ENCODE data around the gene VPS37D. TPM values are rescaled to one million over a fixed set of nuclear protein-coding genes. Genes with fewer than 3 reads are reported as not detected.
A peak's percentile ranks its signal among the peaks of the same experiment; 100 is the strongest.

Gene VPS37D
- total and polyA plus RNA-seq, 2 donors (not counting 1 experiment from before 2014, with no cell fraction given) = 0.10 to 0.71 TPM

DNA sequence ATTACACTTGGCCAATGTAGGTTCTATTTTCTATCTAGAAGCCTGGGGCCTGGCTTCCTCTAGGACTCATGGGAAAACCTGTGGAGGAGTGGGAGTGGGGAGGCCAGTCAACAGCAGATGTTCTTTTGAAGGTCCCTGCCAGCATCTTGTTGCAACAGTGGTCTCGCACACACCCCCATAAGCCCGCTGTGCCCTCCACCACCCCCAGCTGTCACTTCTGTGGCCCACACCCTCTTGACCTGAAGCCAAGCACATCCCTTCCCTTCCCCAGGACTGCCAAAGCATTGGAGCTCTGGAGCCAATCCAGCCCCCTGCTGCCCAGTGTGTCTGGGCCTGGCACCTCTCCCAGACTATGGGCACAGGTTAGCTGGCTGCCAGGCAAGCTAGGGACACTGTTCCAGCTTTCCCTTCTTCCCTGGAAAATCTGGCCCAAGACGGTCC, 53.8 kb downstream of the VPS37D start:
- CTCF ChIA-PET = interaction anchor here (1.1 to 6.4 kb wide), 2 partner anchors 14 to 115 kb away, joined by 3 to 93 read pairs; no protein-coding TSS in a partner anchor

More for the DNA sequence above, 53.8 kb downstream of the VPS37D start:
- Histone ChIP-seq H3K4me2 (replicated peaks; ENCODE audit: low read depth, low read length, poor library complexity, severe bottlenecking) (no peak overlapping the region), H3K79me2 (ENCODE audit: control insufficient read depth, insufficient read depth, low read length) (no peaks in the 10 kb centered on the region), H3K36me3 (replicated peaks in 1 of 2; ENCODE audit: control extremely low read depth in 1 of 2, control insufficient read depth in 1 of 2, extremely low read depth in 1 of 2, insufficient read depth in 2 of 2, low read length in 1 of 2) (no peaks in the 10 kb centered on the region), H4K20me1 (ENCODE audit: control insufficient read depth, insufficient read depth, low read length, poor library complexity, severe bottlenecking) (peaks cover 12% of the 10 kb centered on the region), H3K9ac (ENCODE audit: low read length) (no peak overlapping the region), H3K9me3 (ENCODE audit: control extremely low read depth in 1 of 3, control insufficient read depth in 2 of 3, insufficient read depth in 1 of 3, low read length in 2 of 3) (peaks cover 0 to 11% (median 0%) of the 10 kb centered on the region in 3 donors), H3K27ac (ENCODE audit: low read length in 2 of 2) (no peak overlapping the region), H2AFZ (ENCODE audit: insufficient read depth, low read depth, low read length, poor library complexity, severe bottlenecking) (no peak overlapping the region), H3K27me3 (replicated peaks in 1 of 4; ENCODE audit: control extremely low read depth in 1 of 4, control insufficient read depth in 3 of 4, insufficient read depth in 4 of 4, low read length in 3 of 4) (peaks cover 0 to 49% (median 22%) of the 10 kb centered on the region in 4 experiments), H3K4me3 (ENCODE audit: control extremely low read depth in 1 of 5, extremely low read depth in 1 of 5, insufficient read depth in 1 of 5, low read depth in 2 of 5, low read length in 4 of 5) (no peak overlapping the region), H3K4me1 (ENCODE audit: control insufficient read depth in 2 of 2, insufficient read depth in 2 of 2, low read length in 2 of 2) (peaks cover 25 to 29% of the 10 kb centered on the region in 2 donors)
- Mint-ChIP-seq H3K4me1 (peaks cover 20% of the 10 kb centered on the region), H3K27ac (peak overlapping the region; percentile 37), H3K4me3 (peak overlapping the region; percentile 67), H3K9me3 (ENCODE audit: insufficient read depth) (no peaks in the 10 kb centered on the region), H3K27me3 (peaks cover 19% of the 10 kb centered on the region)
- DNase-seq (no peak), ATAC-seq (ENCODE audit: low read depth) (no peak)
- POLR2A ChIA-PET = no interaction called here
- TF ChIP-seq, protein P1, sequence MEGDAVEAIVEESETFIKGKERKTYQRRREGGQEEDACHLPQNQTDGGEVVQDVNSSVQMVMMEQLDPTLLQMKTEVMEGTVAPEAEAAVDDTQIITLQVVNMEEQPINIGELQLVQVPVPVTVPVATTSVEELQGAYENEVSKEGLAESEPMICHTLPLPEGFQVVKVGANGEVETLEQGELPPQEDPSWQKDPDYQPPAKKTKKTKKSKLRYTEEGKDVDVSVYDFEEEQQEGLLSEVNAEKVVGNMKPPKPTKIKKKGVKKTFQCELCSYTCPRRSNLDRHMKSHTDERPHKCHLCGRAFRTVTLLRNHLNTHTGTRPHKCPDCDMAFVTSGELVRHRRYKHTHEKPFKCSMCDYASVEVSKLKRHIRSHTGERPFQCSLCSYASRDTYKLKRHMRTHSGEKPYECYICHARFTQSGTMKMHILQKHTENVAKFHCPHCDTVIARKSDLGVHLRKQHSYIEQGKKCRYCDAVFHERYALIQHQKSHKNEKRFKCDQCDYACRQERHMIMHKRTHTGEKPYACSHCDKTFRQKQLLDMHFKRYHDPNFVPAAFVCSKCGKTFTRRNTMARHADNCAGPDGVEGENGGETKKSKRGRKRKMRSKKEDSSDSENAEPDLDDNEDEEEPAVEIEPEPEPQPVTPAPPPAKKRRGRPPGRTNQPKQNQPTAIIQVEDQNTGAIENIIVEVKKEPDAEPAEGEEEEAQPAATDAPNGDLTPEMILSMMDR (IDR thresholded peaks at IDR 0.05) = no peak
- TF ChIP-seq EZH2 (IDR thresholded peaks at IDR 0.05; ENCODE audit: borderline replicate concordance, insufficient read depth, low read depth, low read length, poor library complexity, severe bottlenecking) = no peak
- intact Hi-C loops (cut with micrococcal nuclease) = no loop called here
- 93% methylated on average over 3 of the region's 3 CpGs for WGBS (ENCODE audit: insufficient coverage)

Small RNA genes within 50 kb of the gene (small RNA-seq; reads per million reads assigned to genes)
- not detected for gene MIR4284 (ENCODE audit: insufficient read length, low read depth, low replicate concordance)

Other genes starting within 250 kb of the VPS37D start
- gene FZD9, start 234.1 kb upstream of the VPS37D start, total RNA-seq = 0.51 and 0.54 TPM in 2 replicates
- gene FZD9, start 234.1 kb upstream of the VPS37D start, polyA plus RNA-seq = 0.04 and 0.06 TPM in 2 replicates
- gene BAZ1B, start 145.5 kb upstream of the VPS37D start, total RNA-seq = 67.0 and 68.1 TPM in 2 replicates
- 17.2 and 25.4 TPM in 2 replicates for gene BAZ1B, start 145.5 kb upstream of the VPS37D start, polyA plus RNA-seq
- 61.9 and 64.5 TPM in 2 replicates for gene BCL7B, start 110.1 kb upstream of the VPS37D start, total RNA-seq
- 69.8 and 121 TPM in 2 replicates for gene BCL7B, start 110.1 kb upstream of the VPS37D start, polyA plus RNA-seq
- gene TBL2, start 89.3 kb upstream of the VPS37D start, total RNA-seq = 34.6 and 34.7 TPM in 2 replicates
- 10.9 and 15.1 TPM in 2 replicates for gene TBL2, start 89.3 kb upstream of the VPS37D start, polyA plus RNA-seq
- gene MLXIPL, start 43.3 kb upstream of the VPS37D start, total RNA-seq = not detected in 2 replicates
- gene MLXIPL, start 43.3 kb upstream of the VPS37D start, polyA plus RNA-seq = not detected in 2 replicates
- 15.5 and 17.5 TPM in 2 replicates for gene DNAJC30, start 15.6 kb downstream of the VPS37D start, total RNA-seq
- 5.7 and 6.6 TPM in 2 replicates for gene DNAJC30, start 15.6 kb downstream of the VPS37D start, polyA plus RNA-seq
- 55.9 and 63.9 TPM in 2 replicates for gene BUD23, start 15.8 kb downstream of the VPS37D start, total RNA-seq
- gene BUD23, start 15.8 kb downstream of the VPS37D start, polyA plus RNA-seq = 62.4 and 84.7 TPM in 2 replicates
- gene STX1A, start 51.8 kb downstream of the VPS37D start, total RNA-seq = 3.0 and 3.1 TPM in 2 replicates
- 8.7 and 9.6 TPM in 2 replicates for gene STX1A, start 51.8 kb downstream of the VPS37D start, polyA plus RNA-seq
- gene ABHD11, start 71.0 kb downstream of the VPS37D start, total RNA-seq = 23.2 and 27.7 TPM in 2 replicates
- 19.8 and 26.2 TPM in 2 replicates for gene ABHD11, start 71.0 kb downstream of the VPS37D start, polyA plus RNA-seq
- gene CLDN3, start 102.4 kb downstream of the VPS37D start, total RNA-seq = not detected in 2 replicates
- gene CLDN3, start 102.4 kb downstream of the VPS37D start, polyA plus RNA-seq = not detected in 2 replicates
- gene CLDN4, start 163.2 kb downstream of the VPS37D start, total RNA-seq = not detected in 2 replicates
- gene CLDN4, start 163.2 kb downstream of the VPS37D start, polyA plus RNA-seq = 0.09 TPM in 2 replicates
- 1.5 and 1.9 TPM in 2 replicates for gene METTL27, start 174.7 kb downstream of the VPS37D start, total RNA-seq
- 0.37 and 0.99 TPM in 2 replicates for gene METTL27, start 174.7 kb downstream of the VPS37D start, polyA plus RNA-seq
- not detected in 2 replicates for gene TMEM270, start 193.3 kb downstream of the VPS37D start, total RNA-seq
- not detected in 2 replicates for gene TMEM270, start 193.3 kb downstream of the VPS37D start, polyA plus RNA-seq